Activated CD8-positive, alpha-beta memory T cell treated with anti-CD3 and anti-CD28 coated beads, Interleukin-2, amount 50 U/mL, for 4 hours (primary cell): ENCODE data around the gene NDUFAF5.
A peak's percentile ranks its signal among the peaks of the same experiment; 100 is the strongest.
"Not testable (repeated sequence)": the region's sequence is repeated elsewhere in the genome, so short reads cannot be mapped to it uniquely, and the experiment has no call there.

ENCODE experiments used
- DNase-seq: peaks from one replicate; pipeline ENCODE4 v3.0.0-alpha.2; 2020

Gene NDUFAF5, protein sequence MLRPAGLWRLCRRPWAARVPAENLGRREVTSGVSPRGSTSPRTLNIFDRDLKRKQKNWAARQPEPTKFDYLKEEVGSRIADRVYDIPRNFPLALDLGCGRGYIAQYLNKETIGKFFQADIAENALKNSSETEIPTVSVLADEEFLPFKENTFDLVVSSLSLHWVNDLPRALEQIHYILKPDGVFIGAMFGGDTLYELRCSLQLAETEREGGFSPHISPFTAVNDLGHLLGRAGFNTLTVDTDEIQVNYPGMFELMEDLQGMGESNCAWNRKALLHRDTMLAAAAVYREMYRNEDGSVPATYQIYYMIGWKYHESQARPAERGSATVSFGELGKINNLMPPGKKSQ

DNA sequence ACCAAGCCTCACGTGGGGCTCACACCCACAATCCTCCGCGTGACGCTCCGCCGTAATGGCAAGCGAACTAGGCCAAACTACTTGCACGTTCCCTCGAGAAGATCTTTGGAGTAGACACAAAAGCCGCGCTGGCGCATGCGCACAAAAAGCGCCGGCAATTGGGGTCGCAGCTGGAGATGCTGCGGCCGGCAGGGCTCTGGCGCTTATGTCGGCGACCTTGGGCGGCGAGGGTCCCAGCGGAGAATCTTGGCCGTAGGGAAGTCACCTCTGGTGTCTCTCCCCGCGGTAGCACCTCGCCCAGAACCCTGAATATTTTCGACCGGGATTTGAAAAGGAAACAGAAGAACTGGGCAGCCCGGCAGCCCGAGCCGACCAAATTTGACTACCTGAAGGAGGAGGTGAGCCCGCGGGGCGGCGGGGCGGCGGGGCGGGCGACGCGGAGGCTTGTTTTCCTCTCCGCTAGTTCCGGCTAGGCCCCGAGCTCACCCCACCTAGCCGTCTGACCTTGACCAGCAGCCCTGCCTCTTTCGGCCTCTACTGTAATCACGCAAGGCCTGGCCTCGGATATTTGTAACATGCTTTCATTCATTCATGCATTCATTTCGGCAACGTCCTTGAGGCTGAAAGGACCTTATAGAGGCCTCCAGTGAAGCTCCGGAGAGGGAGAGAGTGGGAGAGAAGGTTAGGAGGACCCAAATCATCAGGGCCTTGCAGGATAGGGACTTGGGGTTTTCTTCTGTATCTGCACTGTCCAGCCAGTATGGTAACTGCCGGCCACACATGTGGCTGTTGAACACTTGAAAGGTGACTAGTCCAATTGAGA, at the start of gene NDUFAF5, which contains the start of gene ESF1:
Gene NDUFAF5 (plus strand): TSS at position 136 of the 823 bp plus-strand sequence. CDS start 41 bp downstream, at position 177.
Gene ESF1 (minus strand): TSS at position 27 of the 823 bp plus-strand sequence. CDS start 1,779 bp downstream, outside the sequence.
- peak; percentile 90 for DNase-seq

DNA sequence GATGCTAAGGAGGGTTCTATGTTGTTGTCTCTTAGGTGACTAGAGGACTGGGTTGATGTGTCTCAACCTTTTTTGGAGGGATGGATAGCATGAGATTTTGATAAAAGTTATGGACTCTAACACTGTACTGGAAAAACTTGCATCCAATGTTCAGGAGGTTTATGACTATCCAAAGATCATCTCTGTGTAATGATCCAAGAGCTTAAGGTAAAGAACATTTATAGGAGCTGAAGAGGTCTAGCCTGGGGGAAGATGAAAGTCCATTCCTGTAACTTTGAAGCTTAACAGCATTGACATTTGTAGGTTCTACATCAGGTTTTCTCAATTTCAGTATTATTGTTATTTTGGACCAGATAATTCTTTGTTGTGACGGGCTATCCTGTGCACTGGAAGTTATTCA, 49.0 kb upstream of the NDUFAF5 start:
- DNase-seq, result no peak

DNA sequence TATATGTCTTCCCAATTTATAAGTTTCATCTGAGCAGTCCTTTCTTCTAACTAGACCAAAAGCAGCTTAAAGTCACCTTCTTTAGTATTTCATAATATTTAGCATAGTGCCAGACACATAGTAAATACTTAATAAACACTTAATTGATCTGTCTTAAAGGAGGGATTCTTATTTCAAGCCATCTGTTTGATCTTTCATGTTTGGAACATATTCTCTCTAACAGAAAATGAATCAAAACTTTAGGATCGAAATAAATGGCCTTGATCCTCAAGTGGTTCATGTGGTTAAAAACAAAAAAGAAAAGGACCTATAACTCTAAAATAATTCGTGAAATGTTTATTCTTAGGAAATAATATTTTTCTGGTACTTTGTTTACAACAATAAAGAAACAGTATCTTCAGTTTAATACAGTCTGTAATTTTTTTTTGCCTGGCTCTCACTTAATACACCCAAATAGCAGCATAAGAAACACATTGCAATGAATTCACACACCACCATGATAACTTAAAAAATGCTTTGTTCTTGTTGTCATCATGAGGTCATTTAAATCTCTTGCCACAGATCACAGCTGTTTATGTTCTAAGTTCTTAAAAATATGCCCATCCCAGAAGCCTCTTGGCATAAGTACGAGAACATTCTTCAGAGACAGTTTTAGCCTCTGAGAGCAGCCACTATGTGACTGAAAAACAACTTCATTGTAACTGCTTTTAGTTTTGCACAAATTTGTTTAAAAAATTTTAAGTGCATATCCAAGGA, 48.2 kb upstream of the NDUFAF5 start:
- no peak for DNase-seq

DNA sequence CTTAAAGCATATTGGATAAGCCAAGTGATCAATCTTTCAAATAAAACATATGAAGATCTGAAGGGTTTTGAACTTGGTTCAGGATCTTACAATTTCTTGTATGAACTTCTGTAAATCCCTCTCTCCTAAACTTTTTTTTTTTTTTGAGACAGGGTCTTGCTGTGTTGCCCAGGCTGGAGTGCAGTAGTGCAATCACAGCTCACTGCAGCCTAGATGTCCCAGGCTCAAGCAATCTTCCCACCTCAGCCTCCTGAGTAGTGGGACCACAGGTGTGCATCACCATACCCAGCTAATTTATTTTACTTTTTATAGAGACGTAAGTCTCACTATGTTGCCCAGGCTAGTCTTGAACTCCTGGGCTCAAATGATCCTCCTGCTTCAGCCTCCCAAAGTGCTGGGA, 46.6 kb upstream of the NDUFAF5 start:
- not testable (repeated sequence) for DNase-seq

DNA sequence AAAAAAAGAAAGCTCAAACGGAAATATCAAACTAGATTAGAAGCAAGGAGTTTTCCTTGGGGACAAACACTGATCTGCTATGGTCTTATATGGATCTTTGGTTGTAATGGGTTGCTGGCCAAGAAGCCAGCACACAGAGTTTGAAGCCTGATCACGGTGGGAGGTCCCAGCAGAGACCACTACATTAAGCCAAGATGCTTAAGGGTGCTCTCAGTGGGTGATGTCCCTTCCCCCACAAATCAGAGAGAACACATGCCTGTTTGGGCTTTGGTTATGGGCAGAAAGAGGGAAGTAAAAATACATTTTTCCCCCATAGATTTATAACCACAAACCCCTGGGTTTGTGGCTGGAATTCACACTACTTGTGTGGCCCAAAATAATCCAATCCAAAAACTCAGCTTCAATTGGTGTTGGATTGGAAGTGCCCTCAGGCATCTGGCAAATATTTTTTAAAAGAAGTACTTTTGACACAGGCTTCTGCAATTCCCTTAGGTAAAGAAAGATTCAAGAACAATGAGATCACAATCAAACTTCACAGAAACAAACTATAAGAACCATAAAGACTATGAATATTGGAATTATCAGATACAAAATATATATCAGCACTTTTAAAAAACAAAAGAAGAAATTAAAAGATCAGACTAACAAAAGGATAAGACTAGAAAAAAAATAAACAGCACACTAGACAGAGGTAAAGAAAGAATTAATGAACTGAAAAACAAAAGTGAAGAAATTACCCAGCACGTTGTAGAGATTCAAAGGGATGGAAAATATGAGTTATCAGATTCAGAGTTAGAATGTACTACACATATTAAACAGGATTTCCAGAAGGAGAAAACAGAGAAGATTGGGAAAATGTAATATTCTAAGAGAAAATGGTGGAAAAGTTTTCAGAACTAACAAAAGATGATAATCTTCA, 44.8 kb upstream of the NDUFAF5 start:
- no peak for DNase-seq

DNA sequence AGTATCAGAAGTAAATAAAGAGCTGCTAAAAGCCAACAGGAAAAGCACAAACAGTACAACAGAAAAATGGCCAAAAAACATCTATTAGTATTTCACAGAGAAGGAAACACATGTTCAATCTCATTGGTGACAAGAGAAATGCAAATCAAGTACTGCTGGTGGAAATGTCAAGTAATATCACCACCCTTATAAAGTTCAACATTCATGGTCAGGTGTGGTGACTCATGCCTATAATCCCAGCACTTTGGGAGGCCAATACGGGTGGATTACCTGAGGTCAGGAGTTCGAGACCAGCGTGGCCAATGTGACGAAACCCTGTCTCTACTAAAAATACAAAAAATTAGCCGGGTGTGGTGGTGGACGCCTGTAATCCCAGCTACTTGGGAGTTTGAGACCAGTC, 42.9 kb upstream of the NDUFAF5 start:
- DNase-seq, result no peak

DNA sequence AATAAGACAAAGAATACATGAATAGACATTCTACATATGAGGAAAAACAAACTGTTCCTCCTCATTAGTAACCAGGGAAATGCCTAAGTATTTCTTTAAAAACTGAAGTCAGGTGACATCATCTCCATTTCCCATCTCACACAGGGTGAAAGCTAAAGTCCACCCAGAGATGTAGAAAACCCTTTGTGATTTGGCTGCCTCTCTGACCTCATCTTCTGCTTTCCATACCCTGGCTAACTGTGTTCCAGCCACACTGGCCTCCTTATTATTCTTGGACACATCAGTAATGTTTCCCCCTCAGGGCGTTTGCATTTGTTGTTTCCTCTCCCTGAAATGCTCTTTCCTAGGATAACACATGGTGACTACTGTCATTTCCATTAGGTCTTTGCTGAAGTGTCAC, 40.5 kb upstream of the NDUFAF5 start:
- DNase-seq, result no peak

DNA sequence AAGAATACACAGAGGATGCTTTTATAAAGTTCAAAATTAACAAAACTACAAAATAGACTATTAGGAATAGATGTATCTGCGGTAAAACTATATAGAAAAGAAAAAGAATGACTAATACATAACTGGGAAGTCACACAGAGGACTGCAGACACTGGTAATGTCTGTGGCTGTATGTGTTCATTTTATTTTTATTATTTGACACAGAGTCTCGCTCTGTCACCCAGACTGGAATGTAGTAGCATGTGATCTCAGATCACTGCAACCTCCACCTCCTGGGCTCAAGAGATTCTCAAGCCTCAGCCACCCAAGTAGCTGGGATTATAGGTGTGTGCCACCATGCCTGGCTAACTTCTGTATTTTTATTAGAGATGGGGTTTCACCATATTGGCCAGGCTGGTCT, 39.0 kb upstream of the NDUFAF5 start:
- no peak for DNase-seq

DNA sequence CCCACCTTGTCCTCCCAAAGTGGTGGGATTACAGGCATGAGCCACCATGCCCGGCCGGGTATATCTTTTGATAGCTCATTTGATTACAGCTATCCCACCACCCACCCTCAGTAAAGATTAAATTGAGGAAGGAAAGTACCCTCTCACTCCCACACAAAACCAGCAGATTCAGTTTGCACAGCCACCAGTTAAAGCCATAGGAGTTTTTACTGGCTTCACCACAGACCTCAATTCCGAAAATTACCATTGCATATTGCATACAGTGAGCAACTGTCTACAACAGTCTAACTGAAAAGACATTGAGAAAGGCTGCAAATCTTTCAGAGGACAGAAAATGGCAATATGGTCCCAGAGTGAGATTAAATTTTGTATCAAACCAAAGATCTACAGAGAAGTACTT, 35.0 kb upstream of the NDUFAF5 start:
- DNase-seq, result no peak

DNA sequence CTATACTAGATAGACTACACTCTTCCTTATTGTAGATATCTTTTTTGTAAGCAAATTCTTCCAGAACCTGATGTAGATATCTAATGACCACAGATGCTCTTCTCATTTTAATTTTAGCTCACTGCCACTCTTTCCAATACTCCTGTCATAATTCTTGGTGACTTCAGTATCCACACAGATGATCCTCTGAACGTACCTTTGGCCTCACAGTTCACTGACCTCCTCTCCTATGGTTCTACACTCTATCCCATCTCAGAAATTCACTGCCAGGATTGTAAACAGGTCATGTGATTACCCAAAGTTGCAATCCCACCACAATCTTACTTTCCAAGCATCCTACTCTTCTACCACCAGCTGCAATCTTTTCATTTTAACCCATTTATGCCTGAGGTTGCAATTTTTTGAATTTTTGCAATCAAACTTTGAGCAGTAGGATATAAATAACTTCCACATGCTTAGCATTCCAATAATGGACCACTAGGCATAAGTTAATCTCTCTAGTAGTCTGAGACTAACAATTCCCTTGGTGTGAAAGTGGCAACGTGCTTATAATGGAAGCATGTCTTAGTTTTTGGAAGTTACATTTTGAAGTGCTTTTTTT, 31.3 kb upstream of the NDUFAF5 start:
- no peak for DNase-seq

DNA sequence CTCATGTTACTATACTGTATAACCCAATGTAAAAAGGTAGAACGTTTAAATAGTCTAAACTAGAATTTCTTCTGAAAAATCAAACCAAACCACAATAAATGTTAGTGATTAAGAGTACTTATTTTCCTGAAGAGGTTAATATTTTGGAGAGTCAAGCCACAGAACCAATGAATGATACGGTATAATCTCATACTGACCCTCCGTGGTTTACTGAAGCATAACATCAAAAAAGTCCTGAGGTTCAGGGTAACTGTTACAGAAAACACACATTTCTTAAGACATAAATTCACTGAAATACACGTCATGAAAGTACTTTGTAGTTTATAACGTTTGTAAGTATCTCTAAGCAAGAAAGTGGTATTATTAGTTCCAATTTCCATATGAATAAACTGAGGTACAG, 29.0 kb upstream of the NDUFAF5 start:
- DNase-seq, result no peak

DNA sequence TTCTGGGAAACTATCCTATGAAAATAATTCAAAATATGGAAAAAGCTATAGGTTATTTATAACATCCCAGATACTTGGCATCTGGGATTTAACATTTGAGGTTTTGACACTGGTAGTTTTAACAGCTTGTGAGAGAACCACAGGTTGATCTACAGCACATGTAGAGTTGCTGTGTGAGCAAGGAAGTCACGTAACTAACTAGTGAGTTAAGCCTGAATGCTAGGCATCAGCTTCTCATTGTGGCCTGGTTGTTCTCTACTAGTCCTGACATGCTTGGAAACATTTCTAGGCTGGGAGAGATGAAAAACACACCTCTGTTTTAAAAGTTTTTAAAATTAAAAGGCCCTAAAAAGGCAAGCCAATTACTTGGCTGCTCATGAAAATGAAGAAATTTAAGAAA, 28.3 kb upstream of the NDUFAF5 start:
- no peak for DNase-seq

DNA sequence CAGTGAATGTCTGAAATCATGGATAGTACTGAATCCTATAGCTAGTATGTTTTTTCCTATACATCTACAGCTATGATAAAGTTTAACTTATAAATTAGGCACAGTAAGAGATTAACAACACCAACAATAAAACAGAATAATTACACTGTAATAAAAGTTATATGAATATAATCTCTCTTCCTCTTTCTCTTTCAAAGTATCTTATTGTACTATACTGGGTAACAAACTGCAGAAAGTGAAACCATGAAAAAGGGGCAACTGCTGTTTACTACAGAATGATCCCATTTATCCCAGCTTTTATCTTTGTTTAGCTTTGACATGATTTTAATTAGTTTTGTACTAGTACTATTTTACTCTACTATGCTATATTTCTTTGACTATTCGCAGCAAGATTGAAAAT, 25.9 kb upstream of the NDUFAF5 start:
- DNase-seq, result no peak

DNA sequence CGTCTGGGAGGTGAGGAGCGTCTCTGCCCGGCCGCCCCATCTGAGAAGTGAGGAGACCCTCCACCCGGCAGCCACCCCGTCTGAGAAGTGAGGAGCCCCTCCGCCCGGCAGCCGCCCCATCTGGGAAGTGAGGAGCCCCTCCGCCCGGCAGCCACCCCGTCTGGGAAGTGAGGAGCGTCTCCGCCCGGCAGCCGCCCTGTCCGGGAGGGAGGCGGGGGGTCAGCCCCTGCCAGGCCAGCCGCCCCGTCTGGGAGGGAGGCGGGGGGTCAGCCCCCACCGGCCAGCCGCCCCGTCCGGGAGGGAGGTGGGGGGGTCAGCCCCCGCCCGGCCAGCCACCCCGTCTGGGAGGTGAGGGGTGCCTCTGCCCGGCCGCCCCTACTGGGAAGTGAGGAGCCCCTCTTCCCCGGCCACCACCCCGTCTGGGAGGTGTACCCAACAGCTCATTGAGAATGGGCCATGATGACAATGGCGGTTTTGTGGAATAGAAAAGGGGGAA, 24.3 kb upstream of the NDUFAF5 start:
- not testable (repeated sequence) for DNase-seq

DNA sequence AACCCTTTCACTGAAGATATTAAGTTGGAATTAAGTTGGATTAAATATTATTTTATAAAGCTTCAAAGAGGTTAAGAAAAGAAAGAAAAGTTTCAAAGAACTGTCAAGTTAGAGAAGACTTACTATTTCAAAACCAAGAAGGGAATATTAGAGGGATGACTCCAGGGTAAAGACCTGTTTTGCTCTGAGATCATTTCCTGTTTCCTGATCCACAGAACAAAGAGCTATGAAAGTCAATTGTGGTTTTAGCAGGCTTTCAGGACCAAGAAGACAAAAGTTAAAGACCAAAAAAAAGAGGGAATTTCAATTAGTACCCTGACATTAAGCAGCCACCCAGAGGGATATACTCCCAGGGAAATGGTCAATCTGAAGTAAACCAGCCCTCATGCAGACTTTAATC, 19.5 kb upstream of the NDUFAF5 start:
- DNase-seq, result no peak

DNA sequence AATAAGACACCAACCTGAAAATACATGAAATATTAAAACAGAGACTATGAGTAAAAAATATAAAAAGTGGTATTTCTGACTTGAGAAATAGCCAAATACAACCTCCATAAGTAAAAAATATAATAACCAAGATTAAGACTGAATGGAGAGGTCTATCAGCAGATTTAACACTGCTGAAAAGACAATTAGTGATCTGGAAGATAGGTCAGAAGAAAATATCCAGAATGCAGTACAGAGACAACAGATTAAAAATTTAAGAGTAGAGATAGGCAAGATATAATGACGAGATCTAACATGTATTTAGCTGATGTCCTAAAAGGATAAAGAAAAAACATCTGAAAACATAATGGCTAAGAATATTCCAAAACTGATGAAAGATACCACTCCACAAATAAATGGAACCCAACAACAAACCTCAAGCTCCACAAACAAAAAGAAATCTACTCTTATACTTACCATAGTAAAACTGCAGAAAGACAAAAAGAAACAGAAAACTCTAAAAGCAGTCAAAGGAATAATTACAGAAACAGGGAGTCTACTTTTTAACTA, 18.9 kb upstream of the NDUFAF5 start:
- no peak for DNase-seq

DNA sequence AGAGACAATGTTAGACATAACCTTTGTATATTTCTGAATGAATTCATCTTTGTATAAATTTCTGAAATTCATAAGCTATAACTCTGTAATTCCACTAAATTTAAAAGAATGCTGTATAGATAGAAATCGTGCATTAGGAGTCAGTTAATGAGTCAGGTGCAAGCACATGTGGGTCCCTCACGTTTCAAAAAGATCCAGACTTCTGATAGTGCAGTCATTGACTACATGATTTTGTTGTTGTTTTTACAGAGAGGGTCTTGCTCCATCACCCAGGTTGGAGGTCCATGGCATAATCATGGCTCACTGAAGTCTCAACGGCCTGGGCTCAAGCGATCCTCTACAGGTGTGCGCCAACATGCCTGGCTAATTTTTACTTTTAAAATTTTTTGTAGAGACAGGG, 14.7 kb upstream of the NDUFAF5 start:
- no peak for DNase-seq

DNA sequence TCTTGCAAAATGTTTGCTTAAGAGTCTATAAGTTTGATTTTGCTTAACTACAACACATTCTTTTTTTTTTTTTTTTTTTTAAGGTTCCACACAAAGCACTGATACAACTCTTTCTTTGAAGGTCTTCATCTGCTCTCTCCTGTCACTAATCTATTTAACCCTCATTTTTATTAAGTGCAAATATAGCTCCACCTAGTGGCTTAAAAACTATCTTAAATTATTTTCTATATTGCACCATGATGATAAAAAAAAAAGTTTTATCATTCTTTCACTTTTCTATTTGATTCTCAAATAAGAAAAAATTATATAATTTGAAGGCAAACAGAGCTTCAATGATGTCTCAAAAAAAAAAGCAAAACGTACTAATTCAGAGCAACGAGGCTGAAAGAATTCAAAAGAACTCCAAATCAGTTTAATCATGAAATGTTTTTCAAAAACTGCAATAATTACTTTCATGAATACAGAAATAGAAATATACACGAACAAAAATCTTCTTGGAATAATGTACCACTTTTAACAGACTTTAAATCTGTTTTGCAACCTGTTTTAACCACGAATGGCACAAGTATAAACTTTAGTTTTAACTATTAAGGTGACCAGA, 12.9 kb upstream of the NDUFAF5 start:
- DNase-seq, result no peak

DNA sequence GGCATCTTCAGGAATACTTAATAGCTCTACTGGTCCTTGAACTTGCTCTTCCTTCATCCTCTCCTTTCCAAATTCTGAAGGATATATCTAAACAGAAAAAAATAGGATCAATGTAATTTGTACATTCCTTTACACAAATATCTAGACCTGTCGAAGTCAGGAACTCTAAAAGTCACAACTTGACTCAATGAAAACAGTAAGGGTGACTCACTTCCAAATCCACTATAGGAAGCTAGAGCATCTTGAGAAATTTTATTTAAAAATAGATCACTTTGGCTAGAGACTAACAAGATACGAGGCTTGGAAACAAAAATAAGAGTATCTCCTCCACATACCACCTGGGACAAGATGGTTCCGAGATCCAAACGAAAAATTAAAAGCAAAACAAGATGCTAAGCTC, 12.3 kb upstream of the NDUFAF5 start:
- DNase-seq, result no peak

DNA sequence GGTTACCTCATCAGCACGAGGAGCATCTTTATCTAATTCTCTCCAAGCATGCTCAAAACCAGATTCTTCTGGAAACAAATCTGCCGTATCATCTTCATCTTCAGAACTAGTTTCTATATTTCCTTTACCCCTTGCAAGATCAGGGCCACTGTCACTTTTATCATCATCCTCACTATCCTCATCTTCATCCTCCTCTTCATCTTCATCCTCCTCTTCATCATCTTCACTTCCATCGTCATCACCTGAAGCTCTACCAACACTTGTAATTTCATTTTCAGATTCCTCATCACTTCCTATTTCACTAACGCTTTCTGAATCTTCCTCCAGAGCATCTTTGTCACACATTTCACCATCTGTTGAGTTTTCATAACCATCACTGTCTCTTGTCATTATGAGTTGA, 9.0 kb upstream of the NDUFAF5 start:
- DNase-seq, result no peak

DNA sequence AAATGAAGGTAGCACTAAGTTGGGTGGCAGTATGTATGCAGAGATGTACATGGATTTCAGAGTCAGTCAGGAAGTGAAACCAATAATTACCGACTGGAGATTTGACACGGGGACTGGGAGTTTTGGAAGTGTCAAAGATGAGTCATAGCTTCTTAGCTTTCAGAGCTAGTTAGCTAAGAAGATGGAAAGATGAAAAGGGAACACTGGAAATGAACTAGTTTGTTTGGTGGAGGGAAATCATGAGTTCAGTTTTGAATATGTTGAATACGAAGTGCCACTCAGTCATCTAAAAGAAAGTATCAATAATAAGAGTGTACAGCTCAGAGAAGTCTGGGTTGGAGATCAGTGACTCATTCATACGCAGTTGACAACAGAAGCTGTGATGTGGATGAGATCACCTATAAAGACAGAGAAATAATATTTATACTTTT, 7.6 kb upstream of the NDUFAF5 start:
- DNase-seq, result no peak
